ENCODE measurements around the gene TCEA3.

GRCh38 chr1:23395849-23396248, 28.7 kb downstream of the TCEA3 start:
- TF ChIP-seq CTCF (IDR thresholded peaks at IDR 0.05) (no peak), POLR2A (IDR thresholded peaks at IDR 0.05) (no peak)
